ENCODE results near the gene HAPSTR1.

GRCh38 chr16:9115277-9115676, 23.8 kb downstream of the HAPSTR1 start:
- TF ChIP-seq, protein P1, sequence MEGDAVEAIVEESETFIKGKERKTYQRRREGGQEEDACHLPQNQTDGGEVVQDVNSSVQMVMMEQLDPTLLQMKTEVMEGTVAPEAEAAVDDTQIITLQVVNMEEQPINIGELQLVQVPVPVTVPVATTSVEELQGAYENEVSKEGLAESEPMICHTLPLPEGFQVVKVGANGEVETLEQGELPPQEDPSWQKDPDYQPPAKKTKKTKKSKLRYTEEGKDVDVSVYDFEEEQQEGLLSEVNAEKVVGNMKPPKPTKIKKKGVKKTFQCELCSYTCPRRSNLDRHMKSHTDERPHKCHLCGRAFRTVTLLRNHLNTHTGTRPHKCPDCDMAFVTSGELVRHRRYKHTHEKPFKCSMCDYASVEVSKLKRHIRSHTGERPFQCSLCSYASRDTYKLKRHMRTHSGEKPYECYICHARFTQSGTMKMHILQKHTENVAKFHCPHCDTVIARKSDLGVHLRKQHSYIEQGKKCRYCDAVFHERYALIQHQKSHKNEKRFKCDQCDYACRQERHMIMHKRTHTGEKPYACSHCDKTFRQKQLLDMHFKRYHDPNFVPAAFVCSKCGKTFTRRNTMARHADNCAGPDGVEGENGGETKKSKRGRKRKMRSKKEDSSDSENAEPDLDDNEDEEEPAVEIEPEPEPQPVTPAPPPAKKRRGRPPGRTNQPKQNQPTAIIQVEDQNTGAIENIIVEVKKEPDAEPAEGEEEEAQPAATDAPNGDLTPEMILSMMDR (conservative IDR thresholded peaks at IDR 0.05; ENCODE audit: low read depth, low read length), result no peak
- no peak for TF ChIP-seq EZH2 (IDR thresholded peaks at IDR 0.05; ENCODE audit: low read length, unreplicated experiment)

Measured in PC-3 (cell line).